22Rv1 (cell line): ENCODE data around the gene PYCARD.

ENCODE experiments used
- H3K27ac ChIP-seq: fragments of 450-650 bp; 2 replicates; pipeline ENCODE4 v1.5.1; 2017
- CTCF ChIP-seq: fragments of 450-650 bp; IDR thresholded peaks from 2 replicates; pipeline ENCODE4 v1.5.1; 2017; ENCODE audit warnings: mild to moderate bottlenecking
- ZFX ChIP-seq: fragments of 450-650 bp; IDR thresholded peaks from 2 replicates; pipeline ENCODE4 v1.6.1; 2017; ENCODE audit warnings: antibody characterized with exemption, borderline replicate concordance

Gene PYCARD

GRCh38 chr16:31242206-31242605, 39.6 kb upstream of the PYCARD start:
- no peak for TF ChIP-seq CTCF
- no peak overlapping the region for H3K27ac ChIP-seq

- H3K27ac ChIP-seq, result no peak overlapping the region
- TF ChIP-seq CTCF, result no peak
- no peak for TF ChIP-seq ZFX
Measured at GRCh38 chr16:31238041-31238440, 35.5 kb upstream of the PYCARD start.

- H3K27ac ChIP-seq, result no peak overlapping the region
Measured at GRCh38 chr16:31229501-31229900, 26.9 kb upstream of the PYCARD start.

GRCh38 chr16:31228206-31228605, 25.6 kb upstream of the PYCARD start:
- TF ChIP-seq CTCF (no peak), ZFX (no peak)
- no peak overlapping the region for H3K27ac ChIP-seq

More at GRCh38 chr16:31229501-31229900, 26.9 kb upstream of the PYCARD start:
- TF ChIP-seq ZFX, result no peak
- no peak for TF ChIP-seq CTCF

GRCh38 chr16:31225193-31225592, 22.6 kb upstream of the PYCARD start:
- TF ChIP-seq ZFX (no peak), CTCF (no peak)

GRCh38 chr16:31224092-31224955, 21.8 kb upstream of the PYCARD start:
- TF ChIP-seq CTCF (no peak), ZFX (no peak)
- no peak overlapping the region for H3K27ac ChIP-seq

More at GRCh38 chr16:31225193-31225592, 22.6 kb upstream of the PYCARD start:
- no peak overlapping the region for H3K27ac ChIP-seq

GRCh38 chr16:31223044-31223443, 20.5 kb upstream of the PYCARD start:
- H3K27ac ChIP-seq, result no peak overlapping the region
- TF ChIP-seq CTCF (no peak), ZFX (no peak)
